ENCODE data around the gene SPESP1. TPM values are rescaled to one million over a fixed set of nuclear protein-coding genes. Genes with fewer than 3 reads are reported as not detected.

Gene SPESP1
- total and polyA plus RNA-seq, 4 donors = 0.33 to 3.2 (median 1.4) TPM

DNA sequence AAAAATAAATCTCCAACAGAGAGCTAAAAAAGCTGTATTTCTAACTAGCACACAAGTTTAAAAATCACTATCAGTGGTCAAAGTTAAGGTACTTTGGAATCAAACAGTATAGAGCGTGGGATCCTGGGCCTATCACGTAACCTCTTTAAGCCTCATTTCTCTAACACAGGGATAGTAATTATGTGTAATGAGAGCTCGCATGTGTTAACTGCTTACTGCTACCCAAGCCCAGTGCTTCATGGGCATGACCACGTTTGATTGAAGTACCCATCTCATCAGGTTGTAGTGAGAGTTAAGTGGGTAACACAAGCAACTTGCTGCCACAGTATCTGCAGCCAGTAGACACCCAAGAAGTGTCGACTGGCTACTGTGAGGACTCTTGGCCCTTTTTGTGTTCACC lies 56.0 kb downstream of the SPESP1 start:
- no peak overlapping the region for H3K27ac ChIP-seq (ENCODE audit: low read depth in 1 of 2, low read length in 2 of 2)
- H3K4me1 ChIP-seq (ENCODE audit: control insufficient read depth in 4 of 4, insufficient read depth in 4 of 4, low read length in 3 of 4) = no peaks in the 10 kb centered on the region
- DNase-seq (ENCODE audit: low spot score) = no peak
- H3K27me3 ChIP-seq (ENCODE audit: control insufficient read depth in 4 of 4, insufficient read depth in 4 of 4, low read length in 3 of 4) = peaks cover 0 to 7% (median 0%) of the 10 kb centered on the region in 4 donors
- TF ChIP-seq, protein P1, sequence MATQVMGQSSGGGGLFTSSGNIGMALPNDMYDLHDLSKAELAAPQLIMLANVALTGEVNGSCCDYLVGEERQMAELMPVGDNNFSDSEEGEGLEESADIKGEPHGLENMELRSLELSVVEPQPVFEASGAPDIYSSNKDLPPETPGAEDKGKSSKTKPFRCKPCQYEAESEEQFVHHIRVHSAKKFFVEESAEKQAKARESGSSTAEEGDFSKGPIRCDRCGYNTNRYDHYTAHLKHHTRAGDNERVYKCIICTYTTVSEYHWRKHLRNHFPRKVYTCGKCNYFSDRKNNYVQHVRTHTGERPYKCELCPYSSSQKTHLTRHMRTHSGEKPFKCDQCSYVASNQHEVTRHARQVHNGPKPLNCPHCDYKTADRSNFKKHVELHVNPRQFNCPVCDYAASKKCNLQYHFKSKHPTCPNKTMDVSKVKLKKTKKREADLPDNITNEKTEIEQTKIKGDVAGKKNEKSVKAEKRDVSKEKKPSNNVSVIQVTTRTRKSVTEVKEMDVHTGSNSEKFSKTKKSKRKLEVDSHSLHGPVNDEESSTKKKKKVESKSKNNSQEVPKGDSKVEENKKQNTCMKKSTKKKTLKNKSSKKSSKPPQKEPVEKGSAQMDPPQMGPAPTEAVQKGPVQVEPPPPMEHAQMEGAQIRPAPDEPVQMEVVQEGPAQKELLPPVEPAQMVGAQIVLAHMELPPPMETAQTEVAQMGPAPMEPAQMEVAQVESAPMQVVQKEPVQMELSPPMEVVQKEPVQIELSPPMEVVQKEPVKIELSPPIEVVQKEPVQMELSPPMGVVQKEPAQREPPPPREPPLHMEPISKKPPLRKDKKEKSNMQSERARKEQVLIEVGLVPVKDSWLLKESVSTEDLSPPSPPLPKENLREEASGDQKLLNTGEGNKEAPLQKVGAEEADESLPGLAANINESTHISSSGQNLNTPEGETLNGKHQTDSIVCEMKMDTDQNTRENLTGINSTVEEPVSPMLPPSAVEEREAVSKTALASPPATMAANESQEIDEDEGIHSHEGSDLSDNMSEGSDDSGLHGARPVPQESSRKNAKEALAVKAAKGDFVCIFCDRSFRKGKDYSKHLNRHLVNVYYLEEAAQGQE (IDR thresholded peaks at IDR 0.05) = no peak
- TF ChIP-seq RXRA (IDR thresholded peaks at IDR 0.05) (no peak), TAF1 (conservative IDR thresholded peaks at IDR 0.05) (no peak), JUND (IDR thresholded peaks at IDR 0.05) (no peak)
- H3K9ac ChIP-seq (ENCODE audit: low read depth in 1 of 2, low read length in 2 of 2) = no peak overlapping the region
- H3K4me3 ChIP-seq (ENCODE audit: low read depth in 1 of 3, low read length in 3 of 3) = no peak overlapping the region
- 85% methylated on average over 5 of the region's 5 CpGs for WGBS
- no peaks in the 10 kb centered on the region for H3K36me3 ChIP-seq (ENCODE audit: control insufficient read depth in 4 of 4, insufficient read depth in 3 of 4, low read depth in 1 of 4, low read length in 3 of 4)
- H3K9me3 ChIP-seq (ENCODE audit: control insufficient read depth in 4 of 4, low read length in 3 of 4) = no peaks in the 10 kb centered on the region

DNA sequence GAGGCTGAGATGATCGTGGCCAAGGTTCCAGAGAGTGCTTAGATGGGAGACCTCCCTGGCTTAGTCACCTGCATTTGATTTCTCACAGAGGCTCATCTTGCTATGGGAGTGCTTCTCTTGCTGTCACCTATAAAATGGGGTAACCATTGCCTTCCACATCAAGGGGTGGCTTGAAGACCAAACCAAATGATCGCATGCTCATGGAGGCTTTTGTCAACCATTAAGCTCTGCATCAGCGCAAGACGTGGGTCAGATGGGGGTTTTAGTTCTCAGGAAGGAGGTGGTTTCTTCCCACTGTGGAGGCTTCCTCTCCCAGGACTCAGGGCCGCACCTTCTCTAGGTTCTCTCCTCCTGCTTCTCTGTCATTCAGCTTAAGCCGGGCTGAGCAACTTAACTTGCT lies 56.8 kb downstream of the SPESP1 start:
- Histone ChIP-seq H3K27me3 (ENCODE audit: control insufficient read depth in 4 of 4, insufficient read depth in 4 of 4, low read length in 3 of 4) (peaks cover 0 to 7% (median 0%) of the 10 kb centered on the region in 4 donors), H3K4me1 (ENCODE audit: control insufficient read depth in 4 of 4, insufficient read depth in 4 of 4, low read length in 3 of 4) (no peaks in the 10 kb centered on the region), H3K27ac (ENCODE audit: low read depth in 1 of 2, low read length in 2 of 2) (no peak overlapping the region), H3K36me3 (ENCODE audit: control insufficient read depth in 4 of 4, insufficient read depth in 3 of 4, low read depth in 1 of 4, low read length in 3 of 4) (no peaks in the 10 kb centered on the region), H3K9ac (ENCODE audit: low read depth in 1 of 2, low read length in 2 of 2) (no peak overlapping the region), H3K4me3 (ENCODE audit: low read depth in 1 of 3, low read length in 3 of 3) (no peak overlapping the region), H3K9me3 (ENCODE audit: control insufficient read depth in 4 of 4, low read length in 3 of 4) (no peaks in the 10 kb centered on the region)
- no peak for DNase-seq (ENCODE audit: low spot score)
- TF ChIP-seq HNF4G (IDR thresholded peaks at IDR 0.05) (no peak), RXRA (IDR thresholded peaks at IDR 0.05) (no peak), GABPA (IDR thresholded peaks at IDR 0.05 in 1 of 2, conservative IDR thresholded peaks at IDR 0.05 in 1 of 2) (no peak), SP1 (IDR thresholded peaks at IDR 0.05) (no peak), EGR1 (IDR thresholded peaks at IDR 0.05; ENCODE audit: low read depth in 2 of 2) (no peak), JUND (IDR thresholded peaks at IDR 0.05) (no peak), FOXA2 (IDR thresholded peaks at IDR 0.05) (no peak), TAF1 (conservative IDR thresholded peaks at IDR 0.05) (no peak), HNF4A (conservative IDR thresholded peaks at IDR 0.05) (no peak), FOXA1 (IDR thresholded peaks at IDR 0.05) (no peak), YY1 (IDR thresholded peaks at IDR 0.05) (no peak), RAD21 (IDR thresholded peaks at IDR 0.05) (no peak)
- TF ChIP-seq, protein P2, sequence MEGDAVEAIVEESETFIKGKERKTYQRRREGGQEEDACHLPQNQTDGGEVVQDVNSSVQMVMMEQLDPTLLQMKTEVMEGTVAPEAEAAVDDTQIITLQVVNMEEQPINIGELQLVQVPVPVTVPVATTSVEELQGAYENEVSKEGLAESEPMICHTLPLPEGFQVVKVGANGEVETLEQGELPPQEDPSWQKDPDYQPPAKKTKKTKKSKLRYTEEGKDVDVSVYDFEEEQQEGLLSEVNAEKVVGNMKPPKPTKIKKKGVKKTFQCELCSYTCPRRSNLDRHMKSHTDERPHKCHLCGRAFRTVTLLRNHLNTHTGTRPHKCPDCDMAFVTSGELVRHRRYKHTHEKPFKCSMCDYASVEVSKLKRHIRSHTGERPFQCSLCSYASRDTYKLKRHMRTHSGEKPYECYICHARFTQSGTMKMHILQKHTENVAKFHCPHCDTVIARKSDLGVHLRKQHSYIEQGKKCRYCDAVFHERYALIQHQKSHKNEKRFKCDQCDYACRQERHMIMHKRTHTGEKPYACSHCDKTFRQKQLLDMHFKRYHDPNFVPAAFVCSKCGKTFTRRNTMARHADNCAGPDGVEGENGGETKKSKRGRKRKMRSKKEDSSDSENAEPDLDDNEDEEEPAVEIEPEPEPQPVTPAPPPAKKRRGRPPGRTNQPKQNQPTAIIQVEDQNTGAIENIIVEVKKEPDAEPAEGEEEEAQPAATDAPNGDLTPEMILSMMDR (IDR thresholded peaks at IDR 0.05; ENCODE audit: low read depth, low read length, missing input control) = no peak
- 91% methylated on average over 6 of the region's 6 CpGs for WGBS

DNA sequence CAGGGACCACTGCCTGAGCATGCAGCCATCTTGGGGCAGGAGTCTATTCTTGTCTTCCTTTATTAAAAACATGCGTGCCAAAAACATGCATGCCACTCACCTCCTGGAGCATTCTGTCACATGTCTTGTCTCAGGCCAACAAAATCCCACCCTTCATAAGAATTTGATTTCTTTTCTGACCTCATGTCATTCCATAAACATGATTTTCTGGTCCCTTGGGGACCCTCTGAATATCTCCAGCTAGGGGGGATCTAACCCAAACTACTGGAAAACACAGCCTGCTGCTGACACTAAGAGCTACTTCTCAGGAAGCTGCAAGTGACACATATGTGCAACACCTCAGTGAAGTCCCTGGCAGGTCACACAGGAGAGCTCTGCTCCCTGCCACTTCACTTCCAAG lies 57.4 kb downstream of the SPESP1 start:
- H3K9ac ChIP-seq (ENCODE audit: low read depth in 1 of 2, low read length in 2 of 2) = no peak overlapping the region
- H3K36me3 ChIP-seq (ENCODE audit: control insufficient read depth in 4 of 4, insufficient read depth in 3 of 4, low read depth in 1 of 4, low read length in 3 of 4) = no peaks in the 10 kb centered on the region
- H3K9me3 ChIP-seq (ENCODE audit: control insufficient read depth in 4 of 4, low read length in 3 of 4) = no peaks in the 10 kb centered on the region
- 94% methylated on average over 1 of the region's 1 CpG for WGBS
- H3K27me3 ChIP-seq (ENCODE audit: control insufficient read depth in 4 of 4, insufficient read depth in 4 of 4, low read length in 3 of 4) = peaks cover 0 to 7% (median 0%) of the 10 kb centered on the region in 4 donors
- no peak overlapping the region for H3K27ac ChIP-seq (ENCODE audit: low read depth in 1 of 2, low read length in 2 of 2)
- no peak overlapping the region for H3K4me3 ChIP-seq (ENCODE audit: low read depth in 1 of 3, low read length in 3 of 3)
- no peaks in the 10 kb centered on the region for H3K4me1 ChIP-seq (ENCODE audit: control insufficient read depth in 4 of 4, insufficient read depth in 4 of 4, low read length in 3 of 4)
- no peak for DNase-seq (ENCODE audit: low spot score)
- TF ChIP-seq NR2F2 (IDR thresholded peaks at IDR 0.05) = no peak
- TF ChIP-seq JUND (IDR thresholded peaks at IDR 0.05) = no peak
- TF ChIP-seq, protein P3, sequence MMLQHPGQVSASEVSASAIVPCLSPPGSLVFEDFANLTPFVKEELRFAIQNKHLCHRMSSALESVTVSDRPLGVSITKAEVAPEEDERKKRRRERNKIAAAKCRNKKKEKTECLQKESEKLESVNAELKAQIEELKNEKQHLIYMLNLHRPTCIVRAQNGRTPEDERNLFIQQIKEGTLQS (IDR thresholded peaks at IDR 0.05) = no peak
- TF ChIP-seq FOXA2 (IDR thresholded peaks at IDR 0.05) = no peak
- TF ChIP-seq, protein P2 (IDR thresholded peaks at IDR 0.05; ENCODE audit: low read depth, low read length, missing input control) = no peak
- no peak for TF ChIP-seq RXRA (IDR thresholded peaks at IDR 0.05)
- TF ChIP-seq FOXA1 (IDR thresholded peaks at IDR 0.05) = no peak
- no peak for TF ChIP-seq RAD21 (IDR thresholded peaks at IDR 0.05)
- TF ChIP-seq EGR1 (IDR thresholded peaks at IDR 0.05; ENCODE audit: low read depth in 2 of 2) = no peak
- no peak for TF ChIP-seq TAF1 (conservative IDR thresholded peaks at IDR 0.05)
- TF ChIP-seq, protein P4, sequence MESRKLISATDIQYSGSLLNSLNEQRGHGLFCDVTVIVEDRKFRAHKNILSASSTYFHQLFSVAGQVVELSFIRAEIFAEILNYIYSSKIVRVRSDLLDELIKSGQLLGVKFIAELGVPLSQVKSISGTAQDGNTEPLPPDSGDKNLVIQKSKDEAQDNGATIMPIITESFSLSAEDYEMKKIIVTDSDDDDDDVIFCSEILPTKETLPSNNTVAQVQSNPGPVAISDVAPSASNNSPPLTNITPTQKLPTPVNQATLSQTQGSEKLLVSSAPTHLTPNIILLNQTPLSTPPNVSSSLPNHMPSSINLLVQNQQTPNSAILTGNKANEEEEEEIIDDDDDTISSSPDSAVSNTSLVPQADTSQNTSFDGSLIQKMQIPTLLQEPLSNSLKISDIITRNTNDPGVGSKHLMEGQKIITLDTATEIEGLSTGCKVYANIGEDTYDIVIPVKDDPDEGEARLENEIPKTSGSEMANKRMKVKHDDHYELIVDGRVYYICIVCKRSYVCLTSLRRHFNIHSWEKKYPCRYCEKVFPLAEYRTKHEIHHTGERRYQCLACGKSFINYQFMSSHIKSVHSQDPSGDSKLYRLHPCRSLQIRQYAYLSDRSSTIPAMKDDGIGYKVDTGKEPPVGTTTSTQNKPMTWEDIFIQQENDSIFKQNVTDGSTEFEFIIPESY (IDR thresholded peaks at IDR 0.05) = no peak
- TF ChIP-seq HNF4A (conservative IDR thresholded peaks at IDR 0.05) = no peak
- TF ChIP-seq HNF4G (IDR thresholded peaks at IDR 0.05) = no peak
- no peak for TF ChIP-seq GABPA (IDR thresholded peaks at IDR 0.05 in 1 of 2, conservative IDR thresholded peaks at IDR 0.05 in 1 of 2)

Data from liver (tissue), 9 donors.